NCI-H345 treated with DMSO at 0.1 percent for 48 hours (cell line): Measurements from ENCODE around the gene TXNDC5.
"Not testable (repeated sequence)": the region's sequence is repeated elsewhere in the genome, so short reads cannot be mapped to it uniquely, and the experiment has no call there.

Experiments
- DNase-seq: peaks from one replicate; lab custom pipeline; 2025; ENCODE audit not compliant: unreplicated experiment; lab: John Stamatoyannopoulos, UW

TXNDC5 gene

DNA sequence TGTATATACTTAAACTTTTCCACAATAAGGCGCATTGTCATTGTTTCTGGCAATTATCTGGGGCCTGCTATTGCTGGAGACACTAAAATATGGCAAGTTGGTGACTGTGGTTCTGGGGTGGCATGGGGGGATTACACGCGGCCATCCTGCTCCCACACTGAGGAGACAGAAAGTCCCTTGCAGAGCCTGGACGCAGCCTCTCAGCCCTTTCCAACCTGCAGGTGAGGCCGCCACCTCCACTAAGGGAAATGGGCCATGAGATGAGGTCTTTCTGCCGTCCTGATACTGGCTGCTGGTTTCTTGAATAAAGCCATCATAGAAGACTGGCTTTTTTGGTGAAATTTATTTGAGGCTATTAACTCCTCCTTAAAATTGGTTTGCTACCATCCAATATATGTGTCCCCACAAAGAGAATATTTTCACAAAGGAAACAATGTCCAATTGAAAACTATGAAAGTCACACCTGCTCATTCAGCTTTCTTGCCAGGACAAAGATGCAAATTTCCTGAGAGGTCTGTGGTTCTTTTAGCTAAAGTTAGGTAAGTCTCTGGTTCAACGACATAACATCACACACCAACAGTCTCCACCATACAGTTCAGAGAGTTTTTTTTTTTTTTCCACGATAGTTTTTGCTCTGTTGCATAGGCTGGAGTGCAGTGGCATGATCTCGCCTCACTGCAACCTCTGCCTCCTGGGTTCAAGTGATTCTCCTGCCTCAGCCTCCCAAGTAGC, 13.0 kb downstream of the TXNDC5 start:
- no peak for DNase-seq

DNA sequence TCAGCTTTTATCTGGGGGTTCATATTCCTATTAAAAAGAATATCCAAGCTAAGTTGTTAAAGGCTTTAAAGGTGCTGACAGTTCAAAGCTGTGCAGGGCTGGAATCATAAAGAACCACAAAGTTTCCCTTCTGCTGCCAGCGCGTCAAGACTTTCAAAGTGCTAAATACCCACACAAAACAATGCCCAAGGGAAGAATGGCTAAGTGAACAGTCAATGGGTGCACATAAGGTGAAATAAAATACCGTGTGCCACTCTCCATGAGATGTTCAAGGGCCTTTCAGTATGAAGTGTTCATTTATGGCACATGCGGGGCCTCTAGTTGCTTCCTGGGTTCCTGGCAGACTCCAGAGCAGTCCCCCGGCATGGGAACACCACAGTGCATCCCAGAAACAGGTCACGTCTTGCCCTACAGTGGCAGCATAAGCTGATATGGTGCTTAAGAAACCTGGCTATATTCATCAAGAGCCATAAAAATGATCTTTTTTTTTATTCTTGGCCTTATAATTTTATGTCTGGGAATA, 14.1 kb downstream of the TXNDC5 start:
- no peak for DNase-seq

- DNase-seq: no peak
Observed at GRCh38 chr6:7895125-7895423, 15.5 kb downstream of the TXNDC5 start.

DNA sequence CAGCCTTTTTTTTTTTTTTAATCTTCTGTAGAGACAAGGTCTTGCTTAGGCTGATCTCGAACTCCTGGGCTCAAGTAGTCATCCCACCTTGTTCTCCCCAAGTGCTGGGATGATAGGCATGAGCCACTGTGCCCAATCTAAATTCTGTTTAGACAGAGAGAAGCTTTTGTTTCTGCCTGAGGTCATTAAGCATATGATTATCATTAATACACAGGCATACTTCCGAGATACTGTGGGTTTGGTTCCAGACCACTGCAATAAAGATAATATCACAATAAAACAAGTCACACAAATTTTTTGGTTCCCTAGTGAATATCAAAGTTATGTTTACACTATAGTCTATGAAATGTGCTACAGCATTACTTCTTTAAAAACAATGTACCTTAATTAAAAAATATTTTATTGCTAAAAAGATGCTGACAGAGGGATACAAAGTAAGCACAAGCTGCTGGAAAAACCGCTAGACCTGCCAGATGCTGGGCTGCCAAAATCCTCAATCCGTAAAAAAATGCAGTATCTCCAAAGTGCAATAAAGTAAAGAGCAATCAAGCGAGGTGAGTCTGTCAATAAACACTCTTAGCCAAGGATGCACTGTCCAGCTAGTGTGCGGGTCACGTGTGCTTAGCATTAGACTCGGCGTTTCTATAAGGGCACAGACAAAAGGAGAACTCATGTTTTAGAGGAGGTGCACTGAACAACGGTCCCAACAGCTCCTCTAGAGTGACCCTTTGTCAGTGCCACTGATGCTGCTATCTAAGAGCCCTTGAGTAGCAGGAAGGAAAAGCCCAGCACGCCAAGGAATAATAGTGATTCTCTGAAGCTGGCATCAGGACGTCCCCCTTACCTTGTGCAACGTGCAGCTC, 16.1 kb downstream of the TXNDC5 start:
- no peak for DNase-seq

GRCh38 chr6:7893342-7893741, 17.2 kb downstream of the TXNDC5 start:
- DNase-seq: no peak

DNA sequence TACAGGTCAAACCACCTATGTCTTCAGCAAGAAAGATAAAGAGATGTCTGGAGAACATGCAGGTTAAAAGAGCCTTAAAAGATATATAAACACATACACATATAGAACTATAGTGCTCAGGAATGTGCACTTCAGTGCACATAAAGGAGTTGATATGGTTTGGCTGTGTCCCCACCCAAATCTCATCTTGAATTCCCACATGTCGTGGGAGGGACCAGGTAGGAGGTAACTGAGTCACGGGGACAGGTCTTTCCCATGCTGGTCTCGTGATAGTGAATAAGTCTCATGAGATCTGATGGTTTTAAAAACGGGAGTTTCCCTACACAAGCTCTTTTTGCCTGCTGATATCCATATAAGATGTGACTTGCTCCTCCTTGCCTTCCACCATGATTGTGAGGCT, 18.2 kb downstream of the TXNDC5 start:
- DNase-seq: not testable (repeated sequence)

- no peak for DNase-seq
Observed at GRCh38 chr6:7891078-7891872, 19.3 kb downstream of the TXNDC5 start.

GRCh38 chr6:7888587-7889357, 21.8 kb downstream of the TXNDC5 start:
- no peak for DNase-seq

GRCh38 chr6:7887278-7887991, 23.2 kb downstream of the TXNDC5 start:
- no peak for DNase-seq

- DNase-seq: no peak
Observed at GRCh38 chr6:7886132-7886531, 24.5 kb downstream of the TXNDC5 start.

DNA sequence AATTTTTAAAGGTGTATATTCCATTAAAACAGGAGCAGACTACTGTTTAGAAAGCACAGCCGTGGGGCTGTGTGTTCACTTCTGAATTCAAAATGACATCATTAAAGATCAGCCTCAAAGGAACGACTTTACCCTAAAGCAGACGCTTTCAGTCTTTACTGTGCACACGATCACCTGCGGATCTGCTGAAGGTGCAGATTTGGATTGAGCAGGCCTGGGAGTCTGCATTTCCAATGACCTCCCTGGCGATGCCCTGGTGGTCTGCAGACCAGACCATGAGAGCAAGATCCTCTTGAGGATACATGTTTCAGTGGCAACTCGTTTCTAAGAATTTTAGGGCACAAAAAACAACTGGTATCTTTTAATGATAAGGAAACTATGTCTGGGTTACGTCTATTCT, 27.2 kb downstream of the TXNDC5 start:
- DNase-seq: no peak

- DNase-seq: no peak
Observed at GRCh38 chr6:7882505-7883257, 27.9 kb downstream of the TXNDC5 start.

GRCh38 chr6:7881765-7882500, 28.7 kb downstream of the TXNDC5 start:
- DNase-seq: no peak

DNA sequence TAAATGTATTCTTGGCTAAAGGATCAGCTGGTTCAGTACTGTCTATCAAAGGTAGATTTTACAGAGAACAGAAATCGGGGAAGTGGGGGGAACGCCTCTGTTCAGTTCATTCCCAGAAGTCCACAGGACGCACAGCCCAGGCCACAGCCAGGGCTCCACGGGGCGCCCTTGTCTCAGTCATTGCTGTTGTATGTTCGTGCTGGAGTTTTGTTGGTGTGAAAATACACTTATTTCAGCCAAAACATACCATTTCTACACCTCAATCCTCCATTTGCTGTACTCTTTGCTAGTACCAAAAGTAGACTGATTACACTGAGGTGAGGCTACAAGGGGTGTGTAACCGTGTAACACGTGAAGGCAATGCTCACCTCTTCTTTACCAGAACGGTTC, 29.9 kb downstream of the TXNDC5 start:
- DNase-seq: no peak

GRCh38 chr6:7879980-7880717, 30.4 kb downstream of the TXNDC5 start:
- no peak for DNase-seq

- no peak for DNase-seq
Observed at GRCh38 chr6:7879579-7879978, 31.0 kb downstream of the TXNDC5 start.

GRCh38 chr6:7879043-7879442, 31.5 kb downstream of the TXNDC5 start:
- no peak for DNase-seq

- DNase-seq: no peak
Observed at GRCh38 chr6:7878401-7878964, 32.1 kb downstream of the TXNDC5 start.
